IMR-90 (cell line): ENCODE data around the gene PCDHGA7. TPM values are rescaled to one million over a fixed set of nuclear protein-coding genes. Genes with fewer than 3 reads are reported as not detected.
"Not testable (repeated sequence)": the region's sequence is repeated elsewhere in the genome, so short reads cannot be mapped to it uniquely, and the experiment has no call there.

Experiments
- ATAC-seq: fragments of 200-7000 bp; cut with Tn5 transposase; 2 replicates; pipeline ENCODE4 v1.9.1; 2020; ENCODE audit warnings: low read depth, mild to moderate bottlenecking, moderate library complexity
- BruUV-seq: library from RNA; stranded (reverse); fragments of 400-500 nt; replicated peaks from 2 replicates; lab custom pipeline; 2021; lab: Mats Ljungman, UMichigan
- CTCF ChIA-PET: fragments of 300-600 bp; formaldehyde crosslinking; extraction: SDS; loops from one replicate; lab custom pipeline; 2021; ENCODE audit warnings: antibody characterized with exemption; lab: Yijun Ruan, JAX
- POLR2A ChIA-PET: fragments of 300-600 bp; sonication (Branson Sonifier 250); formaldehyde crosslinking; loops from one replicate; lab custom pipeline; 2022; ENCODE audit warnings: antibody characterized with exemption; ENCODE audit not compliant: unreplicated experiment; lab: Charles Lee
- DNase-seq: peaks from one replicate; pipeline ENCODE4 v3.0.0; 2013
- H2AFZ ChIP-seq: replicated peaks from 2 replicates; pipeline ENCODE3; 2013; ENCODE audit warnings: low read length, mild to moderate bottlenecking; ENCODE audit not compliant: poor library complexity
- H2AK5ac ChIP-seq: 2 replicates; pipeline ENCODE4 v1.6.1; 2013; ENCODE audit warnings: low read depth, low read length, inconsistent platforms
- H2AK9ac ChIP-seq: replicated peaks from 2 replicates; pipeline ENCODE3; 2013; ENCODE audit warnings: mild to moderate bottlenecking, low read depth, low read length, moderate library complexity; ENCODE audit not compliant: poor library complexity
- H2BK120ac ChIP-seq: 2 replicates; pipeline ENCODE4 v1.6.1; 2013; ENCODE audit warnings: low read depth, low read length, inconsistent platforms
- H2BK15ac ChIP-seq: 3 replicates; pipeline ENCODE4 v1.6.1; 2013; ENCODE audit warnings: low read depth, low read length, inconsistent platforms
- H2BK20ac ChIP-seq: 2 replicates; pipeline ENCODE4 v1.6.1; 2013; ENCODE audit warnings: low read depth, mild to moderate bottlenecking, inconsistent platforms, low read length, moderate library complexity
- H2BK5ac ChIP-seq: 2 replicates; pipeline ENCODE4 v1.6.1; 2013; ENCODE audit warnings: mild to moderate bottlenecking, low read depth, low read length, inconsistent platforms; ENCODE audit not compliant: poor library complexity, severe bottlenecking
- H3K14ac ChIP-seq: replicated peaks from 2 replicates; pipeline ENCODE4 v1.6.1; 2013; ENCODE audit warnings: low read depth, low read length, inconsistent platforms
- H3K18ac ChIP-seq: 2 replicates; pipeline ENCODE4 v1.6.1; 2013; ENCODE audit warnings: low read depth, low read length, control low read depth
- H3K23ac ChIP-seq: 2 replicates; pipeline ENCODE4 v1.6.1; 2013; ENCODE audit warnings: low read depth, low read length, inconsistent platforms
- H3K27ac ChIP-seq: 2 replicates; pipeline ENCODE4 v1.5.1; 2013; ENCODE audit warnings: mild to moderate bottlenecking, control low read depth, low read length; ENCODE audit not compliant: insufficient read depth
- H3K27me3 ChIP-seq: 2 replicates; pipeline ENCODE4 v1.6.1; 2013; ENCODE audit warnings: low read length; ENCODE audit not compliant: control insufficient read depth, insufficient read depth
- H3K36me3 ChIP-seq: 2 replicates; pipeline ENCODE4 v1.6.1; 2013; ENCODE audit warnings: low read length, mixed read lengths; ENCODE audit not compliant: control insufficient read depth, insufficient read depth
- H3K4ac ChIP-seq: 2 replicates; pipeline ENCODE4 v1.6.1; 2013; ENCODE audit warnings: low read depth, low read length, inconsistent platforms
- H3K4me1 ChIP-seq: 2 replicates; pipeline ENCODE4 v1.6.1; 2013; ENCODE audit warnings: low read length, mixed read lengths; ENCODE audit not compliant: control insufficient read depth, insufficient read depth
- H3K4me2 ChIP-seq: 2 replicates; pipeline ENCODE4 v1.6.1; 2013; ENCODE audit warnings: low read depth, mild to moderate bottlenecking, control low read depth, low read length, moderate library complexity
- H3K4me3 ChIP-seq: 2 replicates; pipeline ENCODE4 v1.5.1; 2013; ENCODE audit warnings: low read depth, mild to moderate bottlenecking, control low read depth, low read length, moderate library complexity; ENCODE audit not compliant: insufficient read depth
- H3K56ac ChIP-seq: 2 replicates; pipeline ENCODE4 v1.6.1; 2013; ENCODE audit warnings: low read length, inconsistent platforms; ENCODE audit not compliant: insufficient read depth; ENCODE audit errors: extremely low read depth
- H3K79me1 ChIP-seq, 2 experiments: 2 replicates each; pipeline ENCODE4 v1.6.1; 2013; ENCODE audit warnings: low read length in 2 of 2, inconsistent platforms in 1 of 2, low read depth in 1 of 2
- H3K9ac ChIP-seq: 2 replicates; pipeline ENCODE4 v1.6.1; 2013; ENCODE audit warnings: low read depth, low read length, control low read depth
- H3K9me1 ChIP-seq: 2 replicates; pipeline ENCODE4 v1.6.1; 2013; ENCODE audit warnings: low read length, inconsistent platforms; ENCODE audit not compliant: insufficient read depth
- H3K9me3 ChIP-seq: 2 replicates; pipeline ENCODE4 v1.6.1; 2013; ENCODE audit warnings: low read length; ENCODE audit not compliant: control insufficient read depth, insufficient read depth
- H4K20me1 ChIP-seq: 2 replicates; pipeline ENCODE4 v1.6.1; 2013; ENCODE audit warnings: low read length, inconsistent platforms; ENCODE audit not compliant: insufficient read depth
- H4K5ac ChIP-seq: 2 replicates; pipeline ENCODE4 v1.6.1; 2013; ENCODE audit warnings: mild to moderate bottlenecking, low read depth, low read length, control low read depth
- H4K8ac ChIP-seq, 2 experiments: 2 replicates each; pipeline ENCODE4 v1.6.1; 2013; ENCODE audit warnings: low read depth in 2 of 2, low read length in 2 of 2, control low read depth in 1 of 2, inconsistent platforms in 1 of 2
- H4K91ac ChIP-seq: 2 replicates; pipeline ENCODE4 v1.6.1; 2013; ENCODE audit warnings: low read depth, low read length, inconsistent platforms; ENCODE audit not compliant: insufficient read depth
- WGBS, 2 experiments: methylation state at CpG; one replicate each; pipeline versions ENCODE4 v1.1.5 to v1.1.7; 2013; ENCODE audit warnings: missing lambda C conversion rate in 2 of 2; ENCODE audit not compliant: insufficient read length in 1 of 2; ENCODE audit errors: extremely low coverage in 2 of 2; 5-methylcytosine and 5-hydroxymethylcytosine counted together
- dilution Hi-C: fragments of 300-500 bp; cut with HindIII; formaldehyde crosslinking; loops from one replicate; pipeline ENCODE4 v1.14.3; 2018; ENCODE audit warnings: low sequenced_read_pairs; ENCODE audit not compliant: unreplicated experiment
- in situ Hi-C: fragments of 300-500 bp; cut with MboI; formaldehyde crosslinking; loops from 3 replicates; pipeline ENCODE4 v1.14.3; 2019; ENCODE audit warnings: low sequenced_read_pairs, inconsistent platforms, mixed read lengths
- intact Hi-C: fragments of 100-400 bp; cut with micrococcal nuclease; formaldehyde crosslinking; loops from 2 replicates; pipeline ENCODE4 v1.10.0; 2022
- polyA plus RNA-seq, 3 experiments: library from polyadenylated mRNA; depleted of rRNA; stranded (reverse); fragments of >200 nt; gene quantifications; 2 replicates each; pipeline ENCODE4 v1.2.3, GENCODE V29; 2012; ENCODE audit warnings: low replicate concordance in 1 of 3
- total RNA-seq: library from RNA; depleted of rRNA; stranded (reverse); fragments of >200 nt; gene quantifications from 2 replicates; pipeline ENCODE4 v1.2.3, GENCODE V29; 2012

The PCDHGA7 gene
- total and polyA plus RNA-seq, 2 of the 4 experiments (the other 2 are of a cell fraction) = 3.2 to 3.4 TPM

DNA sequence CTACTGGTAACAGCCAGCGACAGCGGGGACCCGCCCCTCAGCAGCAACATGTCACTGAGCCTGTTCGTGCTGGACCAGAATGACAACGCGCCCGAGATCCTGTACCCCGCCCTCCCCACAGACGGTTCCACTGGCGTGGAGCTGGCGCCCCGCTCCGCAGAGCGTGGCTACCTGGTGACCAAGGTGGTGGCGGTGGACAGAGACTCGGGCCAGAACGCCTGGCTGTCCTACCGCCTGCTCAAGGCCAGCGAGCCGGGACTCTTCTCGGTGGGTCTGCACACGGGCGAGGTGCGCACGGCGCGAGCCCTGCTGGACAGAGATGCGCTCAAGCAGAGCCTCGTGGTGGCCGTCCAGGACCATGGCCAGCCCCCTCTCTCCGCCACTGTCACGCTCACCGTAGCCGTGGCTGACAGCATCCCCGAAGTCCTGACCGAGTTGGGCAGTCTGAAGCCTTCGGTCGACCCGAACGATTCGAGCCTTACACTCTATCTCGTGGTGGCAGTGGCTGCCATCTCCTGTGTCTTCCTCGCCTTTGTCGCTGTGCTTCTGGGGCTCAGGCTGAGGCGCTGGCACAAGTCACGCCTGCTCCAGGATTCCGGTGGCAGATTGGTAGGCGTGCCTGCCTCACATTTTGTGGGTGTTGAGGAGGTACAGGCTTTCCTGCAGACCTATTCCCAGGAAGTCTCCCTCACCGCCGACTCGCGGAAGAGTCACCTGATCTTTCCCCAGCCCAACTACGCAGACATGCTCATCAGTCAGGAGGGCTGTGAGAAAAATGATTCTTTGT lies 12.1 kb downstream of the PCDHGA7 start:
- H2BK5ac ChIP-seq, H3K23ac ChIP-seq, H3K27ac ChIP-seq, H3K4ac ChIP-seq, H3K9ac ChIP-seq, H3K56ac ChIP-seq, H2AFZ ChIP-seq, H4K8ac ChIP-seq, H2BK20ac ChIP-seq, H3K18ac ChIP-seq, H3K27me3 ChIP-seq, dilution Hi-C loops, H3K14ac ChIP-seq, H3K4me1 ChIP-seq, H3K79me1 ChIP-seq, H3K4me2 ChIP-seq, BruUV-seq, ATAC-seq, H2BK15ac ChIP-seq, H3K4me3 ChIP-seq, H3K9me1 ChIP-seq, H2AK5ac ChIP-seq, H2BK120ac ChIP-seq, H2AK9ac ChIP-seq, POLR2A ChIA-PET, intact Hi-C loops, H4K91ac ChIP-seq, in situ Hi-C loops, H4K20me1 ChIP-seq, H4K5ac ChIP-seq, DNase-seq: not testable (repeated sequence)
- H3K9me3 ChIP-seq = peaks cover 46% of the 10 kb centered on the region
- CTCF ChIA-PET = interaction anchor here (0.6 kb wide), 1 partner anchor 202 kb away, joined by 3 read pairs; no protein-coding TSS in a partner anchor
- 30% methylated on average over 2 of the region's 53 CpGs; no CpG with 5 or more reads in 1 of the 2 experiments for WGBS, 2 experiments
- H3K36me3 ChIP-seq = peaks cover 23% of the 10 kb centered on the region
